ENCODE results near the gene DZIP1L. TPM values are rescaled to one million over a fixed set of nuclear protein-coding genes. Genes with fewer than 3 reads are reported as not detected.
"Not testable (repeated sequence)": the region's sequence is repeated elsewhere in the genome, so short reads cannot be mapped to it uniquely, and the experiment has no call there.

DZIP1L gene
- total RNA-seq, 1 donor from 2014 or later: 7.7 TPM

DNA sequence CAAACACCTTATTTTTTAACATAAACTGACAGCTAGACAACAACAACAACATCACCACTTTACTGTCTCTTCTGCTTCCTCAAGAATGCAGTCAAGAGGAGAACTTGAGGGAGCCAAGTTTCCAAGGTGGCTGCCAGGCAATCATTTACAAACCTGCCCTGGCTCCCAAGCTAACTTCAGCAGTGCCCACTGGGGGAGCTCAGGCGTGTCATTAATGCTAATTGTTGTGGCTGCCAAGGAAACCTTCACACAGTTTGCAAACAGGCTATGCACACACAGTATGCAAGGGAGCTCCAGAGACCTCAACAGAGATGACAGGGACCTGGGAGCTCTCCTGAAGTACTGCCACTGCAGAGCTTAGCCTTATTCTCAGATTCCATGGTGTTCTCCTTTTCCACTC, 2.1 kb downstream of the DZIP1L start:
- H3K4me3 Mint-ChIP-seq (ENCODE audit: unreplicated experiment): peak overlapping the region; percentile 47
- no peak for DNase-seq (ENCODE audit: low spot score)
- H3K36me3 Mint-ChIP-seq (ENCODE audit: low read depth, unreplicated experiment): peaks cover 3% of the 10 kb centered on the region
- H3K27ac Mint-ChIP-seq (ENCODE audit: unreplicated experiment): no peak overlapping the region
- TF ChIP-seq, protein P1, sequence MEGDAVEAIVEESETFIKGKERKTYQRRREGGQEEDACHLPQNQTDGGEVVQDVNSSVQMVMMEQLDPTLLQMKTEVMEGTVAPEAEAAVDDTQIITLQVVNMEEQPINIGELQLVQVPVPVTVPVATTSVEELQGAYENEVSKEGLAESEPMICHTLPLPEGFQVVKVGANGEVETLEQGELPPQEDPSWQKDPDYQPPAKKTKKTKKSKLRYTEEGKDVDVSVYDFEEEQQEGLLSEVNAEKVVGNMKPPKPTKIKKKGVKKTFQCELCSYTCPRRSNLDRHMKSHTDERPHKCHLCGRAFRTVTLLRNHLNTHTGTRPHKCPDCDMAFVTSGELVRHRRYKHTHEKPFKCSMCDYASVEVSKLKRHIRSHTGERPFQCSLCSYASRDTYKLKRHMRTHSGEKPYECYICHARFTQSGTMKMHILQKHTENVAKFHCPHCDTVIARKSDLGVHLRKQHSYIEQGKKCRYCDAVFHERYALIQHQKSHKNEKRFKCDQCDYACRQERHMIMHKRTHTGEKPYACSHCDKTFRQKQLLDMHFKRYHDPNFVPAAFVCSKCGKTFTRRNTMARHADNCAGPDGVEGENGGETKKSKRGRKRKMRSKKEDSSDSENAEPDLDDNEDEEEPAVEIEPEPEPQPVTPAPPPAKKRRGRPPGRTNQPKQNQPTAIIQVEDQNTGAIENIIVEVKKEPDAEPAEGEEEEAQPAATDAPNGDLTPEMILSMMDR (IDR thresholded peaks at IDR 0.05; ENCODE audit: unreplicated experiment): no peak
- no peaks in the 10 kb centered on the region for H3K9me3 Mint-ChIP-seq (ENCODE audit: unreplicated experiment)
- H3K4me1 Mint-ChIP-seq (ENCODE audit: unreplicated experiment): peaks cover 24% of the 10 kb centered on the region
- H3K27me3 Mint-ChIP-seq (ENCODE audit: unreplicated experiment): peaks cover 9% of the 10 kb centered on the region

DNA sequence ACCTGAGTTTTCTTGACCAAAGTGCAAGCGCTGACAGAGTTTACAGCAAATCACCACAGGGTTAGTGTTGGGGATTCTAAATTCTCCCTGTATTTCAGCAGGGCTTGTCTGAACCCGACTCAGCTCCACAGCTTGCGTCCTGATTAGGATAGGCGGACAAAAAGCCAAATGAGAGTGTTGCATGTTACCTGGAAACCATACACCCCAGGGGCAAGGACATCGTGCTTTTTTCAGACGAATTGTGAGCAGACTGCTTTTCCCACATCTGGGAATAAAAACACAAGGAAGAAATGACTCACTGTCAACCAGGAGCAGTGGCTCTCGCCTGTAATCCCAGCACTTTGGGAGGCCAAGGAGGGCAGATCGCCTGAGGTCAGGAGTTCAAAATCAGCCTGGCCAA, 3.0 kb downstream of the DZIP1L start:
- Mint-ChIP-seq H3K36me3 (ENCODE audit: low read depth, unreplicated experiment) (peaks cover 3% of the 10 kb centered on the region), H3K4me1 (ENCODE audit: unreplicated experiment) (peaks cover 24% of the 10 kb centered on the region), H3K9me3 (ENCODE audit: unreplicated experiment) (no peaks in the 10 kb centered on the region), H3K4me3 (ENCODE audit: unreplicated experiment) (no peak overlapping the region), H3K27me3 (ENCODE audit: unreplicated experiment) (peaks cover 10% of the 10 kb centered on the region), H3K27ac (ENCODE audit: unreplicated experiment) (no peak overlapping the region)
- TF ChIP-seq, protein P1 (IDR thresholded peaks at IDR 0.05; ENCODE audit: unreplicated experiment): no peak
- DNase-seq (ENCODE audit: low spot score): no peak

DNA sequence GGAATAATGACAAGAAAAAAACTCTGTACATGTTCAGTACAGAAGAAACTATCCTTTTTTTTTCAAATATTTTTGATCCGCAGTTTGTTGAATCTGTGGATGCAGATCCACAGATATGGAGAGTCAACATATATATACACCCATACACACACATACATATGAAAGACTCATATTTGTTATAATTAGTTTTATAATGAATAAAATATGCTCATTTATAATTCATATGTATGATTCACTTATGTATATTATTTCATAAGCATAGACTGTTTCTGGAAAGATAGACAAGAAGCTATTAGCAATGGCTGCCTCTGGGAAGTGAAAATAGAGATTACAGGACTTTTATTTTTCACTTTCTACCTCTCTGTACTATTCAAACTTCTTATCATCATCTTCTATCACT, 9.8 kb downstream of the DZIP1L start:
- no peak for DNase-seq (ENCODE audit: low spot score)
- H3K4me3 Mint-ChIP-seq (ENCODE audit: unreplicated experiment): no peak overlapping the region
- peaks cover 5% of the 10 kb centered on the region for H3K4me1 Mint-ChIP-seq (ENCODE audit: unreplicated experiment)
- TF ChIP-seq, protein P1 (IDR thresholded peaks at IDR 0.05; ENCODE audit: unreplicated experiment): no peak
- H3K27me3 Mint-ChIP-seq (ENCODE audit: unreplicated experiment): peaks cover 4% of the 10 kb centered on the region
- no peaks in the 10 kb centered on the region for H3K9me3 Mint-ChIP-seq (ENCODE audit: unreplicated experiment)
- peaks cover 14% of the 10 kb centered on the region for H3K36me3 Mint-ChIP-seq (ENCODE audit: low read depth, unreplicated experiment)
- no peak overlapping the region for H3K27ac Mint-ChIP-seq (ENCODE audit: unreplicated experiment)

DNA sequence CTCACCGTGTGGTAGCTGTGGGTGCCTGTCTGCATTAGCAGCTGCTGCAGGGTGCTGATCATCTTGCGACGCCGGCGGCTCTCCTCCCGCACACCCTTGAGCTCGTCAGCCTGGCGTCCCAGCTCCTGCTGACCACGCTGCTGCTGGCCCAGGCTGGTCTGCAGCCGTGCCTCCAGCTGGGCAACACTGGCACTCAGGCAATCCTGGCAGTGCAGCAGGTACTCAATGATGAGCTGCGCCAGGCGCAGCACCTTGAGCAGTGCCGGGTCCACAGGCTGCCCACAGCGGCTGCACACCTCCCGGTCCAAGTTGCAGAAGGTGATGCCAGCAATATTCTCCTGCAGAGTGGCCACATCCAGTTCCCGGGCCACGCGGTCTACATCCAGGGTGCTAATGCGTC, 11.9 kb downstream of the DZIP1L start:
- Mint-ChIP-seq H3K27me3 (ENCODE audit: unreplicated experiment) (peaks cover 2% of the 10 kb centered on the region), H3K4me1 (ENCODE audit: unreplicated experiment) (no peaks in the 10 kb centered on the region), H3K36me3 (ENCODE audit: low read depth, unreplicated experiment) (peaks cover 12% of the 10 kb centered on the region), H3K9me3 (ENCODE audit: unreplicated experiment) (no peaks in the 10 kb centered on the region), H3K4me3 (ENCODE audit: unreplicated experiment) (no peak overlapping the region), H3K27ac (ENCODE audit: unreplicated experiment) (no peak overlapping the region)
- DNase-seq (ENCODE audit: low spot score): no peak
- TF ChIP-seq, protein P1 (IDR thresholded peaks at IDR 0.05; ENCODE audit: unreplicated experiment): no peak

DNA sequence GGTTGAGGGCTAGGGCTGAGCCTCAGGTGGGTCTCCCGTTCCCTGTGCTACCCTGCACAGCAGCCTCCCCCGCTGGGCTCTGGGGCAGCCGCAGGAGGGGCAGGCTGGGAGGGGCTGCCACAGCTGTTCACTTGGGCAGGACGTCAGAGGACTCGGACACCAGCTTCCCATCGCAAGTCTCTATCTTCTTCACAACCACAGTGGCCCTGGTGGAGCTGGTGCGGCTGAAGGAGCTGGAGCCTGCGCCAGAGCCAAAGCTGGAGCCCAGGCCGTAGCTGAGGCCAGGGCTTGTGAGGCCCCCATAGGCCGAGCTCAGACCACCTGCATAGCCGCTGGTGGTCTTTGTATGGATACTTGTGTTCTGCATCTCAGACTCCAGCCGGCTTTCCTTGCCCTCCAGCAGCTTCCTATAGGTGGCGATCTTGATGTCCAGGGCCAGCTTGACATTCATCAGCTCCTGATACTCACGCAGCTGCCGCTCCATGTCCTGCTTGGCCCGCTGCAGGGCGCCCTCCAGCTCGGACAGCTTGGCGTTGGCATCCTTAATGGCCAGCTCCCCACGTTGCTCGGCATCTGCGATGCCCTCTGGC, 14.0 kb downstream of the DZIP1L start:
- H3K4me3 Mint-ChIP-seq (ENCODE audit: unreplicated experiment); H3K9me3 Mint-ChIP-seq (ENCODE audit: unreplicated experiment): not testable (repeated sequence)
- DNase-seq (ENCODE audit: low spot score): peak; percentile 47

More for the DNA sequence above, 14.0 kb downstream of the DZIP1L start:
- peaks cover 10% of the 10 kb centered on the region for H3K36me3 Mint-ChIP-seq (ENCODE audit: low read depth, unreplicated experiment)
- H3K27me3 Mint-ChIP-seq (ENCODE audit: unreplicated experiment); H3K27ac Mint-ChIP-seq (ENCODE audit: unreplicated experiment); H3K4me1 Mint-ChIP-seq (ENCODE audit: unreplicated experiment): not testable (repeated sequence)
